HEK293T (cell line): ENCODE results near the gene BORCS5.

Source experiments
- BHLHE40 ChIP-seq: fragments of 450-650 bp; IDR thresholded peaks from 2 replicates; pipeline ENCODE4 v1.6.1; 2016; ENCODE audit warnings: mild to moderate bottlenecking, moderate library complexity, borderline replicate concordance
- CTBP1 ChIP-seq: fragments of 450-650 bp; IDR thresholded peaks from 2 replicates; pipeline ENCODE4 v1.6.1; 2016; ENCODE audit warnings: borderline replicate concordance
- ELF4 ChIP-seq: fragments of 450-650 bp; IDR thresholded peaks from 2 replicates; pipeline ENCODE4 v1.6.1; 2017; ENCODE audit warnings: antibody characterized with exemption
- FOXA1 ChIP-seq: fragments of 450-650 bp; IDR thresholded peaks from 2 replicates; pipeline ENCODE4 v1.6.1; 2016; ENCODE audit warnings: mild to moderate bottlenecking
- FOXK2 ChIP-seq: fragments of 450-650 bp; IDR thresholded peaks from 2 replicates; pipeline ENCODE4 v1.6.1; 2016; ENCODE audit warnings: mild to moderate bottlenecking
- HDGF ChIP-seq: fragments of 450-650 bp; IDR thresholded peaks from 2 replicates; pipeline ENCODE4 v1.6.1; 2017; ENCODE audit warnings: antibody characterized with exemption, borderline replicate concordance
- L3MBTL2 ChIP-seq: fragments of 450-650 bp; conservative IDR thresholded peaks from 2 replicates; pipeline ENCODE4 v1.6.1; 2016; ENCODE audit warnings: mild to moderate bottlenecking
- NFRKB ChIP-seq: fragments of 450-650 bp; IDR thresholded peaks from 2 replicates; pipeline ENCODE4 v1.6.1; 2016; ENCODE audit warnings: mild to moderate bottlenecking, moderate library complexity
- SP1 ChIP-seq: fragments of 450-650 bp; IDR thresholded peaks from 2 replicates; pipeline ENCODE4 v1.6.1; 2017
- SUZ12 ChIP-seq: fragments of 450-650 bp; IDR thresholded peaks from 2 replicates; pipeline ENCODE4 v1.6.1; 2016; ENCODE audit warnings: mild to moderate bottlenecking
- TARDBP ChIP-seq: fragments of 450-650 bp; IDR thresholded peaks from 2 replicates; pipeline ENCODE4 v1.6.1; 2016
- ZNF384 ChIP-seq: fragments of 450-650 bp; IDR thresholded peaks from 2 replicates; pipeline ENCODE4 v1.6.1; 2016
- TF ChIP-seq, protein P1 (sequence below): fragments of 450-650 bp; IDR thresholded peaks from 2 replicates; pipeline ENCODE4 v1.6.1; 2016

DNA sequence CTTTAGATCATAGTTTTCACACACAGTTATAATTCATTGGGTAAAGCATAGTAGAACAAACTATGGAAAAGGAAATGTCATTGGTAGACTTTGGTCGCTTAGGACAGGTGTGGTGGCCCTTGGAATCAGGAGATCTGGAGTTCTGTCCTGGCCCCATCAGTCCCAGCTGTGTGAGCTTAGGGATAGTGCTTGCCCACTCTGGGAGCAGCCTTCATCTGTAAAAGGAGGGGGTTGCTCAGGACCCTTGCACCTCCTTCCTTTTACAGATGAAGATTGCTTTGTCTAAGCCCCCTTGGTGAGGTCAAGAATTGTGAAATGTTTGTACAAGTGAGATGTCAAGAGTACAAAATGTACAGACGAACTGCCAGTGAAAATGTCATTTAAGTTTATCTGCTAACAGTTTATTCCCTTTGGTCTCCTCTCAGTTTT lies 93.2 kb downstream of the BORCS5 start:
- TF ChIP-seq FOXK2 (no peak), NFRKB (no peak), ELF4 (no peak), SUZ12 (no peak), SP1 (no peak), FOXA1 (no peak), ZNF384 (no peak), HDGF (no peak), L3MBTL2 (no peak), CTBP1 (no peak), BHLHE40 (no peak), TARDBP (no peak)
- TF ChIP-seq, protein P1, sequence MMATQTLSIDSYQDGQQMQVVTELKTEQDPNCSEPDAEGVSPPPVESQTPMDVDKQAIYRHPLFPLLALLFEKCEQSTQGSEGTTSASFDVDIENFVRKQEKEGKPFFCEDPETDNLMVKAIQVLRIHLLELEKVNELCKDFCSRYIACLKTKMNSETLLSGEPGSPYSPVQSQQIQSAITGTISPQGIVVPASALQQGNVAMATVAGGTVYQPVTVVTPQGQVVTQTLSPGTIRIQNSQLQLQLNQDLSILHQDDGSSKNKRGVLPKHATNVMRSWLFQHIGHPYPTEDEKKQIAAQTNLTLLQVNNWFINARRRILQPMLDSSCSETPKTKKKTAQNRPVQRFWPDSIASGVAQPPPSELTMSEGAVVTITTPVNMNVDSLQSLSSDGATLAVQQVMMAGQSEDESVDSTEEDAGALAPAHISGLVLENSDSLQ: no peak
